Urinary bladder (tissue), 4 donors: ENCODE measurements around the gene ZNF581. TPM values are rescaled to one million over a fixed set of nuclear protein-coding genes. Genes with fewer than 3 reads are reported as not detected.
A peak's percentile ranks its signal among the peaks of the same experiment; 100 is the strongest.

Experiments used
- DNase-seq: peaks from one replicate; pipeline ENCODE4 v3.0.0-alpha.2; 2015; ENCODE audit errors: extremely low spot score
- H3K27ac ChIP-seq: one replicate; pipeline ENCODE4 v1.5.1; 2013; ENCODE audit warnings: low read depth, mild to moderate bottlenecking, moderate library complexity
- H3K36me3 ChIP-seq: one replicate; pipeline ENCODE4 v1.6.1; 2013; ENCODE audit warnings: mild to moderate bottlenecking, moderate library complexity; ENCODE audit not compliant: insufficient read depth
- H3K4me1 ChIP-seq: one replicate; pipeline ENCODE4 v1.6.1; 2013; ENCODE audit warnings: mild to moderate bottlenecking, moderate library complexity; ENCODE audit not compliant: insufficient read depth
- H3K4me3 ChIP-seq: one replicate; pipeline ENCODE4 v1.5.1; 2013; ENCODE audit warnings: low read depth, low read length
- WGBS: extraction: QIAGEN DNeasy Blood & Tissue Kit; methylation state at CpG from one replicate; pipeline ENCODE4 v1.1.7; 2013; 5-methylcytosine and 5-hydroxymethylcytosine counted together
- polyA plus RNA-seq: library from polyadenylated mRNA; stranded (reverse); fragments of 200-250 nt; gene quantifications from one replicate; pipeline ENCODE4 v1.2.3, GENCODE V29; 2013
- total RNA-seq: library from RNA; depleted of rRNA; stranded (reverse); fragments of >200 nt; gene quantifications from one replicate; pipeline ENCODE4 v1.2.3, GENCODE V29; 2014
- donor health status: healthy with polysubstance abuse.
- donor health status: healthy.

Gene ZNF581
- total and polyA plus RNA-seq, 2 donors: 6.5 to 21.8 TPM

- Histone ChIP-seq H3K4me3 (no peak overlapping the region), H3K4me1 (no peaks in the 10 kb centered on the region), H3K27ac (no peak overlapping the region), H3K36me3 (peaks cover 2% of the 10 kb centered on the region)
- no peak for DNase-seq
- WGBS: 98% methylated on average over 88 of the region's 88 CpGs
Measured at GRCh38 chr19:55615543-55616394, 27.7 kb upstream of the ZNF581 start.

- 98% methylated on average over 38 of the region's 38 CpGs for WGBS
- DNase-seq: no peak
- Histone ChIP-seq H3K36me3 (peaks cover 2% of the 10 kb centered on the region), H3K4me3 (no peak overlapping the region), H3K27ac (no peak overlapping the region), H3K4me1 (no peaks in the 10 kb centered on the region)
Measured at GRCh38 chr19:55616395-55616875, 27.0 kb upstream of the ZNF581 start.

- Histone ChIP-seq H3K27ac (no peak overlapping the region), H3K4me1 (no peaks in the 10 kb centered on the region), H3K4me3 (no peak overlapping the region), H3K36me3 (peaks cover 2% of the 10 kb centered on the region)
- WGBS: 87% methylated on average over 8 of the region's 8 CpGs
- DNase-seq: no peak
Measured at GRCh38 chr19:55617426-55617825, 26.0 kb upstream of the ZNF581 start.

- no peak overlapping the region for H3K4me3 ChIP-seq
- no peaks in the 10 kb centered on the region for H3K4me1 ChIP-seq
- WGBS: 93% methylated on average over 7 of the region's 7 CpGs
- H3K36me3 ChIP-seq: peaks cover 2% of the 10 kb centered on the region
- no peak overlapping the region for H3K27ac ChIP-seq
- DNase-seq: no peak
Measured at GRCh38 chr19:55618426-55618825, 25.0 kb upstream of the ZNF581 start.

GRCh38 chr19:55619286-55619685 is 24.2 kb upstream of the ZNF581 start:
- Histone ChIP-seq H3K4me1 (no peaks in the 10 kb centered on the region), H3K27ac (no peak overlapping the region), H3K36me3 (peaks cover 2% of the 10 kb centered on the region), H3K4me3 (no peak overlapping the region)
- no peak for DNase-seq
- 68% methylated on average over 3 of the region's 3 CpGs for WGBS

- 92% methylated on average over 12 of the region's 12 CpGs for WGBS
- no peak overlapping the region for H3K4me3 ChIP-seq
- H3K4me1 ChIP-seq: no peaks in the 10 kb centered on the region
- H3K36me3 ChIP-seq: no peaks in the 10 kb centered on the region
- no peak for DNase-seq
- H3K27ac ChIP-seq: no peak overlapping the region
Measured at GRCh38 chr19:55620410-55621204, 22.8 kb upstream of the ZNF581 start.

GRCh38 chr19:55621205-55621672 is 22.2 kb upstream of the ZNF581 start:
- Histone ChIP-seq H3K27ac (no peak overlapping the region), H3K4me3 (no peak overlapping the region), H3K4me1 (no peaks in the 10 kb centered on the region), H3K36me3 (no peaks in the 10 kb centered on the region)
- 86% methylated on average over 9 of the region's 9 CpGs for WGBS
- DNase-seq: no peak

GRCh38 chr19:55621673-55622231 is 21.7 kb upstream of the ZNF581 start:
- H3K27ac ChIP-seq: no peak overlapping the region
- no peak overlapping the region for H3K4me3 ChIP-seq
- H3K36me3 ChIP-seq: no peaks in the 10 kb centered on the region
- 95% methylated on average over 55 of the region's 55 CpGs for WGBS
- H3K4me1 ChIP-seq: no peaks in the 10 kb centered on the region
- no peak for DNase-seq

GRCh38 chr19:55622242-55622969 is 21.0 kb upstream of the ZNF581 start:
- no peaks in the 10 kb centered on the region for H3K4me1 ChIP-seq
- no peak overlapping the region for H3K27ac ChIP-seq
- DNase-seq: no peak
- WGBS: 95% methylated on average over 40 of the region's 40 CpGs
- H3K4me3 ChIP-seq: no peak overlapping the region
- H3K36me3 ChIP-seq: no peaks in the 10 kb centered on the region

- H3K4me3 ChIP-seq: no peak overlapping the region
- DNase-seq: no peak
- no peaks in the 10 kb centered on the region for H3K36me3 ChIP-seq
- H3K4me1 ChIP-seq: no peaks in the 10 kb centered on the region
- H3K27ac ChIP-seq: no peak overlapping the region
- WGBS: 93% methylated on average over 7 of the region's 7 CpGs
Measured at GRCh38 chr19:55623130-55623529, 20.3 kb upstream of the ZNF581 start.

GRCh38 chr19:55623561-55623960 is 19.9 kb upstream of the ZNF581 start:
- no peaks in the 10 kb centered on the region for H3K4me1 ChIP-seq
- no peaks in the 10 kb centered on the region for H3K36me3 ChIP-seq
- H3K27ac ChIP-seq: no peak overlapping the region
- no peak overlapping the region for H3K4me3 ChIP-seq
- DNase-seq: no peak
- WGBS: 35% methylated on average over 7 of the region's 7 CpGs

GRCh38 chr19:55624109-55625003 is 19.1 kb upstream of the ZNF581 start, which contains the start of gene ZNF784:
Gene ZNF784, minus strand, starts transcription at chr19:55624566. Its CDS starts 5 bp downstream, at chr19:55624561.
- Histone ChIP-seq H3K27ac (peak within 1 kb of the TSS; percentile 95), H3K36me3 (no peaks in the 10 kb centered on the region), H3K4me3 (peak within 1 kb of the TSS; percentile 49), H3K4me1 (no peaks in the 10 kb centered on the region)
- DNase-seq: peak; percentile 83
- under 1% methylated on average over 56 of the region's 56 CpGs for WGBS
